Liver (tissue), 9 donors: ENCODE measurements around the gene VPS72. TPM values are rescaled to one million over a fixed set of nuclear protein-coding genes. Genes with fewer than 3 reads are reported as not detected.
"Not testable (repeated sequence)": the region's sequence is repeated elsewhere in the genome, so short reads cannot be mapped to it uniquely, and the experiment has no call there.

Source experiments
- DNase-seq: peaks from one replicate; pipeline ENCODE4 v3.0.0-alpha.2; 2017; ENCODE audit warnings: low spot score
- H3K27ac ChIP-seq, 2 donors: one replicate each; pipeline ENCODE4 v1.7.0; 2013; ENCODE audit warnings: inconsistent platforms in 2 of 2, low read length in 2 of 2, control low read depth in 1 of 2, low read depth in 1 of 2, mild to moderate bottlenecking in 1 of 2
- H3K27me3 ChIP-seq, 4 donors: one replicate each; pipeline versions ENCODE4 v1.6.1 to v1.7.0; 2013; ENCODE audit warnings: low read length in 3 of 4, inconsistent platforms in 1 of 4, mild to moderate bottlenecking in 1 of 4, moderate library complexity in 1 of 4; ENCODE audit not compliant: control insufficient read depth in 4 of 4, insufficient read depth in 4 of 4
- H3K36me3 ChIP-seq, 4 donors: one replicate each; pipeline versions ENCODE4 v1.6.1 to v1.7.0; 2013; ENCODE audit warnings: low read length in 3 of 4, mild to moderate bottlenecking in 3 of 4, low read depth in 1 of 4, moderate library complexity in 1 of 4; ENCODE audit not compliant: control insufficient read depth in 4 of 4, insufficient read depth in 3 of 4
- H3K4me1 ChIP-seq, 4 donors: one replicate each; pipeline versions ENCODE4 v1.6.1 to v1.7.0; 2013; ENCODE audit warnings: low read length in 3 of 4, mild to moderate bottlenecking in 3 of 4, moderate library complexity in 1 of 4; ENCODE audit not compliant: control insufficient read depth in 4 of 4, insufficient read depth in 4 of 4
- H3K4me3 ChIP-seq, 3 donors: one replicate each; pipeline versions ENCODE4 v1.6.1 to v1.7.0; 2013; ENCODE audit warnings: low read length in 3 of 3, control low read depth in 1 of 3, low read depth in 1 of 3, mild to moderate bottlenecking in 1 of 3
- H3K9ac ChIP-seq, 2 donors: one replicate each; pipeline ENCODE4 v1.7.0; 2013; ENCODE audit warnings: low read length in 2 of 2, mild to moderate bottlenecking in 2 of 2, moderate library complexity in 2 of 2, control low read depth in 1 of 2, low read depth in 1 of 2
- H3K9me3 ChIP-seq, 4 donors: one replicate each; pipeline versions ENCODE4 v1.6.1 to v1.7.0; 2013; ENCODE audit warnings: low read length in 3 of 4; ENCODE audit not compliant: control insufficient read depth in 4 of 4
- CTCF ChIP-seq: fragments of 150-350 bp; IDR thresholded peaks from 2 replicates; pipeline ENCODE4 v1.5.1; 2017; ENCODE audit warnings: improper control_type of control experiment, low read depth, low read length; ENCODE audit not compliant: missing input control
- GABPA ChIP-seq, 2 donors: IDR thresholded peaks in 1 of 2; conservative IDR thresholded peaks in 1 of 2; 2 replicates each; pipeline ENCODE4 v1.6.1; 2016; ENCODE audit warnings: antibody characterized with exemption in 2 of 2, mild to moderate bottlenecking in 1 of 2, moderate library complexity in 1 of 2
- REST ChIP-seq: IDR thresholded peaks from 2 replicates; pipeline ENCODE4 v1.6.1; 2016; ENCODE audit warnings: antibody characterized with exemption, mild to moderate bottlenecking
- RXRA ChIP-seq, 2 donors: IDR thresholded peaks; 2 replicates each; pipeline ENCODE4 v1.6.1; 2017 to 2018; ENCODE audit warnings: antibody characterized with exemption in 2 of 2, mild to moderate bottlenecking in 1 of 2
- YY1 ChIP-seq: IDR thresholded peaks from 2 replicates; pipeline ENCODE4 v1.6.1; 2016; ENCODE audit warnings: antibody characterized with exemption, mild to moderate bottlenecking
- WGBS: extraction: QIAGEN DNeasy Blood & Tissue Kit; methylation state at CpG from one replicate; pipeline ENCODE4 v1.1.7; 2013; 5-methylcytosine and 5-hydroxymethylcytosine counted together
- polyA plus RNA-seq, 2 donors: library from polyadenylated mRNA; stranded (reverse) in 1 of 2; unstranded in 1 of 2; fragments of 200-250 nt in 1 of 2; fragments of >200 nt in 1 of 2; fragmentation: Nextera tagmentation in 1 of 2; extraction: Ambion mirVana in 1 of 2; gene quantifications; one replicate each; pipeline versions ENCODE4 v1.2.1 to v1.2.3, GENCODE V29; 2013 to 2015
- total RNA-seq, 2 donors: library from RNA; depleted of rRNA; stranded (reverse); fragments of >200 nt; gene quantifications; one replicate each; pipeline ENCODE4 v1.2.3, GENCODE V29; 2014
- donor health status: healthy.
- donor health status: healthy.
- donor health status: healthy.
- donor health status: healthy.
- donor health status: healthy.

The VPS72 gene
- total and polyA plus RNA-seq, 4 donors = 10.7 to 16.0 (median 11.9) TPM

- H3K27me3 ChIP-seq = no peaks in the 10 kb centered on the region
- no peak overlapping the region for H3K4me3 ChIP-seq
- no peak for TF ChIP-seq RXRA (IDR thresholded peaks at IDR 0.05)
- no peak for DNase-seq
- H3K27ac ChIP-seq = no peak overlapping the region
- H3K4me1 ChIP-seq = no peaks in the 10 kb centered on the region
- H3K9ac ChIP-seq = no peak overlapping the region
- H3K36me3 ChIP-seq = peaks cover 7 to 12% (median 11%) of the 10 kb centered on the region in 4 donors
- H3K9me3 ChIP-seq = no peaks in the 10 kb centered on the region
- WGBS = 88% methylated on average over 1 of the region's 1 CpG
Observed at GRCh38 chr1:151210830-151211229, 20.8 kb upstream of the VPS72 start.

- not testable (repeated sequence) for H3K4me3 ChIP-seq, H3K9me3 ChIP-seq, H3K4me1 ChIP-seq, H3K27ac ChIP-seq, H3K27me3 ChIP-seq, DNase-seq, H3K9ac ChIP-seq
- WGBS = 96% methylated on average over 12 of the region's 12 CpGs
- H3K36me3 ChIP-seq = peaks cover 7 to 17% (median 15%) of the 10 kb centered on the region in 4 donors
Observed at GRCh38 chr1:151205381-151205965, 15.5 kb upstream of the VPS72 start.

GRCh38 chr1:151199873-151200581, 10.0 kb upstream of the VPS72 start:
- WGBS = 57% methylated on average over 11 of the region's 11 CpGs
- no peak for TF ChIP-seq YY1
- no peak for TF ChIP-seq GABPA (IDR thresholded peaks at IDR 0.05 in 1 of 2, conservative IDR thresholded peaks at IDR 0.05 in 1 of 2)
- peak in 1 of 2 donors; percentile 36 for TF ChIP-seq RXRA (IDR thresholded peaks at IDR 0.05)
- TF ChIP-seq REST = peak; percentile 92
- TF ChIP-seq CTCF = no peak
- no peaks in the 10 kb centered on the region for H3K27me3 ChIP-seq
- H3K36me3 ChIP-seq = peaks cover 0 to 9% (median 4%) of the 10 kb centered on the region in 4 donors
- H3K9ac ChIP-seq = peak overlapping the region; percentile 61 to 84
- no peak for DNase-seq
- H3K27ac ChIP-seq = peak overlapping the region in 1 of 2 donors; percentile 90
- peak overlapping the region; percentile 54 to 100 (median 89) for H3K4me3 ChIP-seq
- peaks cover 4 to 24% (median 12%) of the 10 kb centered on the region in 4 donors for H3K4me1 ChIP-seq
- H3K9me3 ChIP-seq = no peaks in the 10 kb centered on the region
